Duodenal mucosa (tissue), 2 donors: Measurements from ENCODE around the gene SNAI1.

Source experiments
- H3K27ac ChIP-seq: one replicate; pipeline ENCODE4 v1.7.0; 2013; ENCODE audit warnings: low read depth, low read length
- H3K27me3 ChIP-seq, 2 donors: one replicate each; pipeline ENCODE4 v1.7.0; 2013; ENCODE audit warnings: low read length in 2 of 2, control low read depth in 1 of 2; ENCODE audit not compliant: insufficient read depth in 2 of 2, control insufficient read depth in 1 of 2
- H3K36me3 ChIP-seq, 2 donors: one replicate each; pipeline ENCODE4 v1.7.0; 2013; ENCODE audit warnings: low read length in 2 of 2, control low read depth in 1 of 2; ENCODE audit not compliant: insufficient read depth in 2 of 2, control insufficient read depth in 1 of 2
- H3K4me1 ChIP-seq, 2 donors: one replicate each; pipeline ENCODE4 v1.7.0; 2013; ENCODE audit warnings: low read length in 2 of 2, control low read depth in 1 of 2; ENCODE audit not compliant: insufficient read depth in 2 of 2, control insufficient read depth in 1 of 2
- H3K4me3 ChIP-seq, 2 donors: one replicate each; pipeline ENCODE4 v1.7.0; 2013; ENCODE audit warnings: low read length in 2 of 2, low read depth in 1 of 2
- H3K9ac ChIP-seq, 2 donors: one replicate each; pipeline ENCODE4 v1.7.0; 2013; ENCODE audit warnings: low read length in 2 of 2, low read depth in 1 of 2
- H3K9me3 ChIP-seq, 2 donors: one replicate each; pipeline ENCODE4 v1.7.0; 2013; ENCODE audit warnings: low read length in 2 of 2, control low read depth in 1 of 2; ENCODE audit not compliant: control insufficient read depth in 1 of 2

SNAI1 gene

GRCh38 chr20:49982346-49983122 is at the start of gene SNAI1:
SNAI1 (plus strand) TSS chr20:49982980; CDS start chr20:49983060, 80 bp downstream.
- H3K9me3 ChIP-seq = no peaks in the 10 kb centered on the region
- H3K4me3 ChIP-seq = peak within 1 kb of the TSS; percentile 63 to 73
- H3K4me1 ChIP-seq = peaks cover 25 to 33% of the 10 kb centered on the region in 2 donors
- peak within 1 kb of the TSS; percentile 54 to 82 for H3K9ac ChIP-seq
- H3K36me3 ChIP-seq = no peaks in the 10 kb centered on the region
- H3K27ac ChIP-seq = no peak within 1 kb of the TSS
- H3K27me3 ChIP-seq = peaks cover 0 to 17% of the 10 kb centered on the region in 2 donors

- Histone ChIP-seq H3K27ac (peak overlapping the region; percentile 40), H3K4me3 (peak overlapping the region; percentile 79 to 83), H3K4me1 (peaks cover 28 to 29% of the 10 kb centered on the region in 2 donors), H3K9me3 (no peaks in the 10 kb centered on the region), H3K27me3 (no peaks in the 10 kb centered on the region), H3K9ac (peak overlapping the region; percentile 24 to 51), H3K36me3 (peaks cover 8 to 10% of the 10 kb centered on the region in 2 donors)
Measured at GRCh38 chr20:49935746-49936152, 47.0 kb upstream of the SNAI1 start.

GRCh38 chr20:49936153-49937026 is 46.4 kb upstream of the SNAI1 start, which contains the start of gene RNF114:
RNF114 (plus strand) TSS chr20:49936397; CDS start chr20:49936413, 16 bp downstream.
- H3K27ac ChIP-seq = peak within 1 kb of the TSS; percentile 92
- peaks cover 14 to 17% of the 10 kb centered on the region in 2 donors for H3K36me3 ChIP-seq
- H3K4me1 ChIP-seq = peaks cover 28 to 29% of the 10 kb centered on the region in 2 donors

GRCh38 chr20:49937027-49937929 is 45.5 kb upstream of the SNAI1 start:
- H3K4me1 ChIP-seq = peaks cover 28 to 29% of the 10 kb centered on the region in 2 donors
- H3K27ac ChIP-seq = peak overlapping the region; percentile 92
- peak overlapping the region; percentile 92 to 94 for H3K9ac ChIP-seq
- H3K9me3 ChIP-seq = no peaks in the 10 kb centered on the region
- H3K27me3 ChIP-seq = no peaks in the 10 kb centered on the region
- H3K36me3 ChIP-seq = peaks cover 16 to 26% of the 10 kb centered on the region in 2 donors
- H3K4me3 ChIP-seq = peak overlapping the region; percentile 83 to 95

More at GRCh38 chr20:49936153-49937026, 46.4 kb upstream of the SNAI1 start, which contains the start of gene RNF114:
- Histone ChIP-seq H3K9ac (peak within 1 kb of the TSS; percentile 92 to 94), H3K9me3 (no peaks in the 10 kb centered on the region), H3K27me3 (no peaks in the 10 kb centered on the region), H3K4me3 (peak within 1 kb of the TSS; percentile 83 to 95)

GRCh38 chr20:49938173-49939163 is 44.3 kb upstream of the SNAI1 start:
- Histone ChIP-seq H3K4me1 (peaks cover 28 to 29% of the 10 kb centered on the region in 2 donors), H3K36me3 (peaks cover 20 to 35% of the 10 kb centered on the region in 2 donors), H3K9me3 (no peaks in the 10 kb centered on the region), H3K27ac (no peak overlapping the region), H3K9ac (peak overlapping the region in 1 of 2 donors; percentile 92), H3K27me3 (no peaks in the 10 kb centered on the region), H3K4me3 (peak overlapping the region; percentile 83 to 95)

GRCh38 chr20:49941456-49941855 is 41.3 kb upstream of the SNAI1 start:
- H3K4me3 ChIP-seq = no peak overlapping the region
- H3K36me3 ChIP-seq = peaks cover 33 to 56% of the 10 kb centered on the region in 2 donors
- H3K9ac ChIP-seq = no peak overlapping the region
- H3K27ac ChIP-seq = no peak overlapping the region
- H3K9me3 ChIP-seq = no peaks in the 10 kb centered on the region
- peaks cover 28 to 32% of the 10 kb centered on the region in 2 donors for H3K4me1 ChIP-seq
- H3K27me3 ChIP-seq = no peaks in the 10 kb centered on the region

- Histone ChIP-seq H3K36me3 (peaks cover 38 to 61% of the 10 kb centered on the region in 2 donors), H3K9ac (no peak overlapping the region), H3K4me1 (peaks cover 26 to 28% of the 10 kb centered on the region in 2 donors), H3K9me3 (no peaks in the 10 kb centered on the region), H3K27me3 (no peaks in the 10 kb centered on the region), H3K27ac (no peak overlapping the region), H3K4me3 (no peak overlapping the region)
Measured at GRCh38 chr20:49942303-49942702, 40.5 kb upstream of the SNAI1 start.

- Histone ChIP-seq H3K4me1 (peaks cover 20 to 22% of the 10 kb centered on the region in 2 donors), H3K36me3 (peaks cover 38 to 65% of the 10 kb centered on the region in 2 donors)
Measured at GRCh38 chr20:49942942-49943341, 39.8 kb upstream of the SNAI1 start.

More at GRCh38 chr20:49942942-49943341, 39.8 kb upstream of the SNAI1 start:
- no peak overlapping the region for H3K27ac ChIP-seq
- no peak overlapping the region for H3K4me3 ChIP-seq
- no peak overlapping the region for H3K9ac ChIP-seq
- H3K27me3 ChIP-seq = no peaks in the 10 kb centered on the region
- H3K9me3 ChIP-seq = no peaks in the 10 kb centered on the region
